ENCODE results near the gene MSH2.
"Not testable (repeated sequence)": the region's sequence is repeated elsewhere in the genome, so short reads cannot be mapped to it uniquely, and the experiment has no call there.

The MSH2 gene

DNA sequence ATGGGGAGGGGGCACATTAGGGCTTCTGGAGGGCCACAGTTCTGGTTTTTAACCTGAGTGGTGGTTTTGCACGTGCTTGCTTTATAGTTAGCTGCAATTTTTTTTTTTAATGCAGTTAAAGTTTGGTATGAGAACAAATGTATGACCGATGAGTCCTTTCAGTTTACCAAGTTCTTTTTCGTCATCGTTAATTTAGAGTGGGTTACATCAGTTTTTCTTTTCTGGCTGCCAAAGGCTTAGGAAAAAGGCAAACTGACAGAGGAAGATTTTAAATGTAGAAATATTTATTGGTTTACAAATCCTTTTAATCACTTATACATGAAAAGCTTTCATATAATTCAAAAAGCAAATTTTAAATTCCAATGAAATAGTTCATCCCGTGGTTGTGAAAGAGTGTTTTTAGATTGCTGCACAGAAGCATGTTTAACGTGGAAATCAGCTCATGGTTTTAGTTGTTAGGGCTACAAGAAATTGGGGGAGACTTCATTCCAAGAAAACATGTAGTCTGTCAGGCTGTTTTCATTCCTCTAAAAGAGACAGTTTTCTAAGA is 82.9 kb downstream of the MSH2 start:
- DNase-seq: no peak

DNA sequence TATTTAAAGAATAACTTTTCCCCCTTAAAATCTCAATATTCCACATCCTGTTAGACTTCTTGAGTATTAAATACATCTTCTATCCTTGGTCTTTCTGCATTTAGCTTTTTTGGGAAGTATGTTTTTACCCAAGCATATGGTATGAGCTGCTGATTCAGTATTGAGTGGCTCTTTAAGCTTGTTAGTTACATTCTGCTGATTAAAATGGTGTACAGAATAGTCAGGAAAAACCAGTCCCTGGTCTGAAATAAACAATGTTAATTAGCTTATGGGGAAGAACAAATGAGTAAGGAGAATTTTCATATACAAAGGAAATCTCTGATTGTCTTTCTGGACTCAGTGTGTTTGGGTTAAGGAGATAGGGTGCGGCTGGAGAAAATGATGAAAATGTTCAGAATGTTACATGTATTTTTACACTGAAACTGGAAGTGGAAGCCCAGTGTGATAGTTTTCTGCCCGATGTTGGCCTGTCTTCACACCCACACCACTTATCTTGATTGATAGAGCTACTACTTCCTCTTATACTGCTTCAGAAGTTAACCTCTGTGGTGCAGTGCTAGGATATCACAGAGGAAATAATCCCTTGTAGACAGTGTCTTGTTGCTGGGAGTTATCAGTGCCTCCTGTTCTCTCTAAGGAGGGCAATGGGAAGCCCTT is 84.0 kb downstream of the MSH2 start:
- DNase-seq: no peak

DNA sequence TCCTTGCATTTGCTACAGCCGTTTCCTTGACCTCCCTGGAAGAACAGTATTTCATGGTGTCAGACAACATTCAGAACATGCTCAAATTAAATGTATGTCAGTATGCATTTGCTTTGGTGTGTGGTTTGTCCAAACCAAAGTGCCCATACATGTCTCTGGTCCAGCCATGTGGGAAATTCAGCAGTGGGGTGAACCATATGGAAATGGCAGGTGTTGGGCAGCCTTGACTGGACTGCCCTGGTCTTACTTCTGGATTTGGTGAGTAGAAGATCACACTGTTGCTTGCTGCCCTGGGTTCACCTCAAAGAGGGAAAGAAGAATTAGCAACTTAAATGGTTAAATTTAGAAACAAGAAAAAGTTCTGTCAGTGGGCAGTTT is 84.5 kb downstream of the MSH2 start:
- no peak for DNase-seq

DNA sequence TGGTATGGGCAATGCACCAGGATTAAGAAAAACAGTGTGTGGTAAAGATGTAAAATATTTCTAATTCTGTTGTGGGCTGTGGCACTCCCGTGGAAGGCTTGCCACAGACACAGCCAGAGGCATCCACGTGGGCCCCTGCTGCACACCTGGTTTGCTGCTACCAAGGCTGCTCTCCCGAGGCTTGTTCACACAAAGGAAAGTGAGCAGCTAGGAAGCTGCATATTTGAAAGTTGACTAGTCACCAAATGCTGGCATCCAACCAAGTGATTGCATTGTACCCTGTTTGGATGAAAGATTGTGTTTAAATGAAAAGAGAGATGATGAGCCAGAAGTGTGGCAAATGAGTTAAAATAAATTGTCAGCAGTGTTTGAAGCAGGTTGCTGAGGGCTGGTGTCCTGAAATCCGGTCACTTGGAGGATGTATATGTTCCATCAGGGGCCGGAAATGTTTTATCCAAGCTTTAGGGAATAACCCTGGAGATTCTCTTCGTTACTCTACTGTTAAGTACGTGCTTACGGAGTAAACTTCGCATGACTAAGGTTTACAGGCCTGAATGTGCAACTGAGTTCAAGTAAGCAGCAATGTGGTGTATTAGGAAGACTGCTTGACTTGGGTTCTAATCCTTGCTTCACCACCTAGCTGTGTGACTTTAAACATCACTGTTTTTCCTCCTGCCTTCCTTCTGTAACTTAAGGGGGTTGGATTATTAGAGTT is 86.1 kb downstream of the MSH2 start:
- no peak for DNase-seq

DNA sequence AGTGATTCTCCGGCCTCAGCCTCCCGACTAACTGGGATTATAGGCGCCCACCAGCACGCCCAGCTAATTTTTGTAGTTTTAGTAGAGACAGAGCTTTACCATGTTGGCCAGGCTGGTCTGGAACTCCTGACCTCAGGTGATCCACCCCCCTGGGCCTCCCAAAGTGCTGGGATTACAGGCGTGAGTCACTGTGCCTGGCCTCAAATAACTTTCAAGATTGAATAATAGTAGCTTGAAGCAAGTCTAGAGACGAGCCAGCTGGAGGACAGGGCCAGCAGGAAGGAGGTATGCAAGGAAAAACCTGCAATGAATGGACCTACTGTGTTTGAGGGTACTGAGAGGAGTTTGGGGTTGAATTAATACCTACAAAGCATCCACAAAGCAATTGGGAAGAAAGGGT is 87.5 kb downstream of the MSH2 start:
- DNase-seq: no peak

DNA sequence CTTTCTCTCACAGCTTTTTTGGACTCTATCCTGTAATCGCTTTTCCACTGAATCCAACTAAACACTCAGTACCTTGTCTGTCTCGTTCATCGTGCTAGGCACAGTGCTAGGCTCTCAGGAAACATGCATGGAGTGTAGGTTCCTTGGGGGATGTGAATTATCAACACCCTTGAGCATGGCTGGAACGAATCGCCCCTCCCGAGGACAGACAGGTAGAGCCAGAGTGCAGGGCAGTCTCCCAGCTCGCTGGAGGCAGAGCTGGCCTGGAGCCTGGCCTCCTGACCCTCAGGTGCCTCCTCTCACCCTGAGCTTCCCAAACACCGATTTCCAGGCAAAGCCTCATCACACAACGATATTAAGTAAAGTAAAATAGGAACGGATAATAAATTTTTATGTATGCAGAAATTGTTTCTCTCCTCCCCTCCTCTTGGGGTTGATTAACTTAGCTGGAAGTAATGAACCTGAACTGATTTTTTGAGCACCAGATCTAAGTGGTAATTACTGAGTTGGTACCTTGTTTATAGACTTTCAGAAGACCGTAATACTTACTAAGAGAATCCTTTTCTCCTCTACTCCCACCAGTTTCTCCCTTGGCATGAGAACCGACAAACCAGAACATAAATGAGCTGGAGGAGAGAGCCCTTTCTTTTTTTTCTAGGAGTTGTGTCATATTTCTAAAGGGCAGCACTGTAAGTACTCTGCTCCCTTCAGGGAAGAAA is 90.5 kb downstream of the MSH2 start:
- no peak for DNase-seq

DNA sequence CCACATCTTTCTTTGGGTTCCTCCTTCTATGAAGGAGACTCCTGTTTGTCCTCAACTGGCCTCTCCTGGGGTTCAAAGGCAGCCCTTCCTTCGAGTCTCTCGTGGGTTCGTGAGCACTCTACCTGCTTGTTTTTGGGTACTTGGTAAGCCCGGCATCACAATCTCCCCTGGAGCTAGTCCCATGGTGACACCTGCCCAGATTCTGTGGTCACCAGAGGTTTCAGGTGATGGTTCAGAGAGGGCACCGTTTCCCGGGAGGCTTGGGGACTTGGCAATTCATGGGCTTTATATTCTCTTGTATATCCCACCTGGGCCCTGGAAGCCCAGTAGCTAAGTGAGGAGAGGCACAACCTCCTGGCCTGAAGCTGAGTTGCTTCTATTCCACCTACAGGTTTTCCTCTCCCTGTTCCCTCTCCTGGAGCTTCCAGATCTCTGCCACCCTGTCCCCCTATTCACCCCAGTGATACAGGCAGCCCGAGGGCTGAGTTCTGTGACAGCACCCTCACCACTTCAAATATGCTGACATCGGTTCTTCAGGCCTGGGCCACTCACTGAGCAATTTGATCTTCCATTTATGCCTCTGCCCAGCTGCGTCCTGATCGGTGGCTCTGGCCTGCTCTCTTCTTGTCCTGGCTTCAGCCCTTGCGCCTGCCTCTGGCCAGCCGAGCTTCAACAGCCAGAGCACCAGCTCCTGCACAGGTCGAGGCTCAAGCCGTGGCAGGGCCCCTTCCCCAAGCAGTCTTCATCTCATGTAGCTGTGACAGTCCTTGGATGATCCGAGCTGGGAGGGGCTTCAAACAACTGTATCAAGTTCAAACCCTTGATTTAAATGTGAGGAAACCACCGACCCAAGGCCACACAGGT is 91.5 kb downstream of the MSH2 start:
- no peak for DNase-seq

DNA sequence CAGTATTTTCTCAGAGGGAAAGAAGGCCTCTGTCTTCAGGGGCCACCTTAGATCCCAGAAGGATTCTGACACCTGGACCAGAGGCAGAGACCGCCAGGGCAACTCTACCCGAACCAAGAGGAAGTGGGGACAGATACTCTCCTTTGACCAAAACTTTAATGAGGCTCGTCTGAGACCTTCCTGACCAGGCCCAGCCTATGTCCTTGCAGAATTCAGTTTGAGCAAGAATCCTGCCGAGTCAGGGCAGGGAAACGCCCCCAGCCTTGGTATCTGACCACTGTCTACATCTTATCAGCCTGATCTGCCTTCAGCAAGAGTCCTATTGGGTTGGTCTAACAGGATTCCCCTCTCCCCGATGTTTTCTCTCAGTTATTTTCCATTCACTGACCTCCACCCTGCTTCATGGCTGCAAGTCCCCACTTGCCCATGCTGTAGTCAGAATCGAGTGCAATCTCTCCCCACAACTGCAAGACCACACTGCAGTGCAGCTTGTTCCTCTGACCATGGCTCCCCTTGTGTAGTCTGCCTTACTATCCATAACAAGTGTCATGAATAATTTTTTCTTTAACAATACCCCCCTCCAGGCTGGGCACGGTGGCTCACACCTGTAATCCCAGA is 95.0 kb downstream of the MSH2 start:
- DNase-seq: no peak

DNA sequence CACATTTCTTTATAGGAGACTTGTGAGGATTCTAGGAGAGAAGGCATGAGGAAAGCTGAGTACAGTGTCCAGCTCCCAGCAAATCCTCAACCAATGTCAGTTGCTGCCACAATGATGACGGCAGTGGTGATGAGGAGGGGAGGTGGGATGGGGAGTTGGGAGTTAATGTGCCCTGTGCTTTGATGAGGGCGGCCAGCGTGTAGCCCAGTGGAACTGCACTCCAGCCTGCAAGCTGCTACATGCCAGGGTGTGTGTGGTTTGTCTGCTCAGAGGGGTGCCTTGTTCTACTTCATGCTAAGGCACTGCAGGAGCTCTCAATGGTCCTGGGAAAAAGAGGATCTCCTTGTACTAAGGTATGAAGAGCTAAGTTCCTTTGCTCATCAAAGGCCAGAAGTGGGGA is 96.1 kb downstream of the MSH2 start:
- DNase-seq: no peak

DNA sequence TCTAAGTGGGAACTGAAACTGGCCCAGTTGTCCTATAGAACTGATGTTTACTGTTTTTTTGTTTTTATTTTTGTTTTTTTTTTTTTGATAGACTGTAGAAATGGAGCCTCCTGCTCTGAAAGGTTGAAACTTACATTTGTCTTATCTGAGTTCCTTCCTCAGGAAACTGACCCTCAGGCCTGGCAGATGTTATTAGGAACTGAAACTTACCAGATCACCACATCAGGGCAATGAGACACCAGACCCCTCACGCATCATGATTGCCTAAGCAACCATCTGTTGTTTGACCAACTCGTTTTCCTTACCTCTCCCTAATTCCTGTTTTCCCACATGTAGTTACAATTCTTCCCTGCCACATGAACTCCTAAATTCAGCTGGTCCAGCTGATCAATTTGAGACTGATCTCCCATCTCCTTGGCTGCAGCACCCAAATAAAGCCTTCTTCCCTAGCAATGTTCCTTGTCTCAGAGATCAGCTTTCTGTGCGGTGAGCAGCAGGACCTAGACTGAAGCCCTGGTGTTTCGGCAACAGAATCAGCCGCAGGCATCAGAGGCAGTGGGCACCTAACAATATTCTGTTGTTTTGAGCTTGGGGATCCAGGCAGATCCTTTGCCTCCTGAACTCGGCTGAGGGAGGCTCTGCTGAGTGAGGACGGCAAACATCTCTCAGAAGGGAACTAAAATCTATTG is 96.8 kb downstream of the MSH2 start:
- no peak for DNase-seq

DNA sequence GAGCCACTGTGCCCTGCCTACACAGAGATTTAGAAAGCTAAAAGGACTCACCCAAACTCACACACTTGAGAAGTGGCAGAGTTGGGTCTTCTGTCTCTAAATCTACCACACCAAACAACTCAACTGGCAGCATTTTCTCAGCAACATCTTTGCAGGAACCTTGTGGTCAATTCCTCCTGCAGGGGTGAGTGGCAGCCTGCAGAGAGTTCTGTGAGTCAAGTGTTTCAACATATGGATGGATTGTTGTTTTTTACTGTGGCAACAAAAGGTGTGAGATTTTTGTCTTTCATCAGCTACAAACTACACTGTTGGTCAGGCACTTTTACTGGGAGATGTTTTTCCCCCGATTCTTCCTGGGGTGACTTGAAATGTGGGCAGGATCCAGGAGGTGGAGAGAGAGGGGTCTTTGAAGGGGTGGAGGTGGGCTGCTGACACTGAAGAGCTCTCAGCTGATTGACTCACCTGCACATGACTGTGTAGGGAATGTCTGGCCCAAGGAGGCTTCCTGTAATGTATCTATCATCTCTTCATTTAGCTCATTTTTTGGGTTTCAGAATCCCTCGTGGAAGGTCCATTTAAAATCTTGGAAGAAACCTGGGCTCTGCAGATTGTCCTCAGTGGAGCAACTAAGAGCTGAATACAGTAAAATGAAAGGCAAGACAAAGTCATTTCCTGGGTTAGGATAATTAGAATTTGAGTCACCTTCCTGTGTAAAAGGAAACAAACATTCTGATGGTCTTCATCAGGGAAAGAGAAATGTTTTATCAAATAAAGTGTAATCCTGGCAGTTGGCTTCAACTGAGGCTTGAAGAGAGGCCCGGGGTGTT is 98.6 kb downstream of the MSH2 start:
- no peak for DNase-seq

DNA sequence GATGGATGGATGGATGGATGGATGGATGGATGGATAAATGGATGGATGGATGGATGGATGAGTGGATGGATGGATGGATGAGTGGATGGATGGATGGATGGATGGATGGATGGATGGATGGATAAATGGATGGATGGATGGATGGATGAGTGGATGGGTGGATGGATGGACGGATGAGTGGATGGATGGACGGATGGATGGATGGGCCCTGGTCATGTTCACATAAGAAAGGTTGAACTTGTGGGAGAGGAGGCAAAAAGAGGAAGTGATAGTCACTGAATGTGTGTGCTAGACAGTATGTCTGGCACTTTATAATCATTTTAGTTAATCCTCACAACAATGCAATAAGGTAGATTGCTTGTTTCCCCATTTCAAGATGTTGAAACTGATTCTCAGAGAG is 99.5 kb downstream of the MSH2 start:
- not testable (repeated sequence) for DNase-seq

DNA sequence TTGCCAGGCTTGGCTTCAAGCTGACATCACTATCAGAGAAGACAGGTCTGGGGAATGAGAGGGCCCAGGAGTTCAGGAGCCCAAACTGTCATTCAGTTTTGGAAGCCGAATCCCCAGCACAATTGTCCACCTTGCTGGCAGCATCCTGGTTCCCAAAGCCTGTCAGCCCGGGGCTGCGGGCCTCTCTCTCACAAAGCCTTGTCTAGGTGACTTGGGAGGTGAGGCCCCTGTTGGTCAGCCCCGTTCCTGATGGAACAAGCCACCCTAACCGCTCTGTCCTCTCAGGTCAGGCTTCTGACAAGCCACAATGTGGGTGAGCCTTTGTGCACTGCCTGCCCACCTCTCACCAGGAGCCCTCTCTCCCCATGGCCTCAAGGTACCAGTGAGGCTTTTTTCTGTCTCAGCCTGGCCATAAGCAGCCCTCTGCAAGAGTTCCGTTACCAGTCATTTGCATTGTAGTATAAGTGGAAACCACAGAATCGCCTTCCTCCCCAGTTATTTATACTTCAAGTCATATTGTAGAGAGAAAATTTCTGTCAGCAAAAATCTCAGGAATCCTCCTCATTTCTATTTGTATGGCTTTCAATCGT is 100.6 kb downstream of the MSH2 start:
- no peak for DNase-seq

DNA sequence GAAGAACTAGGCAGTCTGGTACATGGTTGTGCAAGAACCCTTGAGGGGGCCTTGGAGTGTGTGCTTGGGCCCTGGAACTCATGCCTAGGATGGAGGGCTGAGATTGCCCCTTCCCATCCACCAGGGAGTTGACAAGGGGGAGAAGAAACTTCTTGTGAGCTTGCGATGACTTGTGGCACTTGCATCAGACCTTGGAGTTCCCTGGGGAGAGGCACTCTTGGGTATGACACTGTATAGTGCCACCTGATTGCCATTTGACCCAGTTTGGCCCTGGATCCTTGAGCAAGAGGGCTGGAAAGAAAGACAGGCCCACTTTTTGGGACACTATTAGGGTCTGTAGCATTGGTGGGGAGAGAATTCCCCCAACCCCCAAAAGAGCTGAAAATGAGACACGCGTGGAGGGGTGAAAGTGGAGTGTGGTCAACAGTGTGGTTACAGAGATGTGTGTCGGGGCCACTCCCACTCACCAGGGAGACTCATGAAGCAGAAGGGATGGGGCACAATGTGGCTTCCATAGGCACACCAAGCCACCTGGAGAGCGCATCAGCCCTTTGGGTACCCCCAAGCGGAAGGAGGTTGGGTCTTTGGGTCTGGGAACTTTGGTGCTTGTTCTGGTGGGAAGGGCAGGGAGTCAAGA is 101.3 kb downstream of the MSH2 start:
- DNase-seq: no peak

DNA sequence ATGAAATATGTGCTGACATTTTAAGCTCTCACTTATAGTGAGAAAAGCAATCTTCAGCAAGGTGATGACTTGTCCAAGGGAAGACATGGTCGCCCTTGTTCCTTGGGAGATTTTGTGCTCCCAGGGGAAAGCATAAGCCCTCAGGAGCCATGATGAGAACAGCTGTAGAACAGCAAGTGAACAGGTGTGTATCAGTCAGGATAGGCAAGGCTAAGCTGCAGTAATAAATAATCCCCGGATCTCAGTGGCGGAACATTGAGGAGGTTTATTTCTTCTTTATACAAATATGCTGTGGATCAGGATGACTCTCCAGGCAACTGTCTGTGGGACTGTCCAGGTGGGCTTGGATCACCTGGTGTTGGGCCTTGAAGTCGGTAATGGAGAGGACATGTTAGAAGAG is 103.1 kb downstream of the MSH2 start:
- DNase-seq: no peak

DNA sequence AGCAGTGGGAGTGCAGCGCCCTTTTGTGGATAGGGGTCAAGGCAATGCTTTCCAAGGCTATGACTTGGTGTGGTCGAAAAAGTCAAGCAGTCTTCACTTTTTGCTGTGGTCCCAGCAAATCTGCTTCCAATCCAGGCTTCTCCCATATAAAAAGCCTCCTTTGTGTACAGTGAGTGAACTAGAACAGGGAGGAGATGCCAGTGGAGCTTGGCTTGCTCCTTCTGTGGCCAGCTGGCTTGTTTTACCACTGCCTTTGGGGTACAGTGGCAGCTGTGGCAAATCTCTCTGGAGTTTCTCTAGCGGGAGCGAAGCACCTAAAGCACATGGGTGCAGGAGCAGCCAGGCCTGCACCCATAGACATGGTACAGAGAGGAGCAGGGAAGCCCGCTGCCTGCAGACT is 103.5 kb downstream of the MSH2 start:
- no peak for DNase-seq

DNA sequence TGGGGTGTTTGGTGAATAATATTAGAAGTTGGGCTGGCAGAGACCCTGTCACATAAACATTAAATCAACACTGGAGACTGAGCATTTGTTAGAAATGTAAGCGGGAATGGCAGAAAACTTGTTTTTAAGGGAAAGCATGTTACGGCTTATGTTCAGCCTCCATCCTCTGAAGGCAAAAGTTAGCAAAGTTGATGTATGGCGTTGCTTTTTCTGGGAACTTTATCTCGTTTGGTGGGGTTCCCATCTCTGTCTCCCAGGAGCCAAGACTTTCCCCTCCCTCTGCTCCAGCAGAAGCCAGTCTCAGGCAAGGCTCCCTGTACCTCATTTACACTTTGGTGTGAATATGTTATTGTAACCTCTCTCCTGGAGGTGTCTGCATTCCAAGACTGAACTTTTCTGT is 105.1 kb downstream of the MSH2 start:
- DNase-seq: no peak

DNA sequence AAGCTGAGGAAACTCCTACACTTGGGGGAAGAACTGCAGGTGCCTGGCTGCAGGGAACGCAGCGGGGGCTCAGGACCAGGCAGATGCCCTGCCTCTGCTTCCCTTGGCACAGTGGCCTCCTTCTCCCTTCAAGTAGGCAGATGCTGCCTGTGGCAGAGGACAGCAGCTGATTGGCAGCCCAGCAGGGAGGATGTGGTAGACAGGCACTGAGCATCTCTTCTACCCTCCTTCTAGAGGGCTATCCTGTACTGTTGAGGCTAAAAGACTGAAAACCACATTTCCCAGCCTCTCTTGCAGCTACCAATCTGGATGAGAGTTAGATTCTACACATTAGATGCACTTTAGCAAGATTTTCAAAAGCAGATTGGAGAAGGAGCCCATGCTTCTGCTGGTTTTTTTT is 105.7 kb downstream of the MSH2 start:
- DNase-seq: no peak

DNA sequence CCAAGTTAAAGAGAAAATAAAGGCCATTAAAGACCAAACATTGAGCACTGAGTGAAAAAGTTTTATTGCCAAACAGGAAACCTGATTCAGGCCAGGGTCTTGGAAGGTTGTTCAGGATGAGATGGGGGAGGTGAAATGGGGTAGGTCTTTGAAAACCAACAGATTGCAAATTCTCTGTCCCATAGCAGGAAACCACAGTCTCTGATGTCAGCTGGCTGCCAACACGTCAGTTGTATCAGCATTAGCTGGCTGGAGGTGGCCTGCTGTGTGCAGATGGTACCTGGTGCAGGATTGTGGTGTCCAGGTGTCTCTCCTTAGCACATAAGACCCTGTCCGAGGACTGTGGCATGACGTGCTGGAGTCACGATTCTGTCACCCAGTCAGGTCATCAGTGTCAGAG is 106.3 kb downstream of the MSH2 start:
- DNase-seq: no peak

DNA sequence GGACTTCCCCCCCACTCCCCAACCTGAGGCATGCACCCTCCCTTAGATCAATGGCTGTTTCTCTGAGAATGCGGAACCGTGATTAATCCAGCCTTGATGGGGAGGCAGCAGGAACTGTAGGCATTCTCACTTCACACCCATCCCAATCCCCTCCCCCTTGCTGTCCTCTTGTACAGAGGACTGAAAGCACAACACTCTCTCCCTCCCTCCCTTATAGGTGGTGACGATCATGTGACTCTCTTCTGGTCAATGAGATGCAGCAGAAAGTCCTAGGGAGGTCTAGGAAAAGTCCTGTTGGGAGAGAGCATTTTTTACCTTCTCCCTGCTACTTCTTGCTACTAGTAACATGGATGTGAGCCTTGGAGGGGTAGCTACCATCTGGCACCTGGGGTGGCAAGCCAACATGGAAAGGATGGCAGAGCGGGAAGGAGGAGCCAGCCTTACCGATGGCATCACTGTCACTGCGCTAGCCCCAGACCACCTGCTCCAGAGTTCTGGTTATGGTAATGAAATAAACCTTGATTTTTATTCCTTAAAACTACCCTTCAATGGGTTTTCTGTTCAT is 106.9 kb downstream of the MSH2 start:
- DNase-seq: no peak

All from NCI-H2171 (cell line).